Measurements from ENCODE around the gene CFDP1. TPM values are rescaled to one million over a fixed set of nuclear protein-coding genes. Genes with fewer than 3 reads are reported as not detected.

Gene CFDP1
- total and polyA plus RNA-seq, 2 of the 13 experiments (the other 11 are each of a cell fraction or from before 2014, with no cell fraction given): 78.6 to 153 TPM

DNA sequence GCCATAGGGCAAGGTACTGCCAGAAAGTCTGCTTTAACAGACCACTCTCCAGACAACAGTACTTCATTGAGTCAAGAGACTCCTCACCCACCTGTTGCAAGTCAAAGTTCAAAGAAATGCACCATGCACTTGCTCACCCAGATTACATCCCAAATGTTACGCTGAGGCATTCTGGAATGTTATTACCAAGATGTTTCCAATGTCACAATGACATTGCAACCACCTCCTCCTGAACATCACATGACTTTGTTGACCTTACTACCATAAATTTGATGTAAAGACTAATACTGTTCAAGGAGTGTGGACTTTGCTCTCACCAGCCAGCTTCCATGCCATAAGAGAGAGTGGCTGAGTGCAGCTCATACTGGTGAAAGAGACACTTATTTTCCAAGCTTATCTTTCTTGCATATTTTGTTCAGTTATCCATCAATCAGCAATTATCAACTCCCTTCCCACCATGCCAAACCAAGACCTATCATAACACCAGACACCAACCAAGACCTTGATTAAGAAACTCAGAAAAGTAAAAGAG, 123.3 kb downstream of the CFDP1 start (continued):
- TF ChIP-seq CTCF (CRISPR knock-in tag; IDR thresholded peaks at IDR 0.05) (no peak), DNMT3B (CRISPR knock-in tag; conservative IDR thresholded peaks at IDR 0.05) (no peak; the same call in 1 of the 2 replicates), TEAD2 (CRISPR knock-in tag; IDR thresholded peaks at IDR 0.05) (no peak), FOXM1 (CRISPR knock-in tag; IDR thresholded peaks at IDR 0.05) (no peak), TIGD3 (CRISPR knock-in tag; IDR thresholded peaks at IDR 0.05; ENCODE audit: borderline replicate concordance) (no peak), EED (CRISPR knock-in tag; IDR thresholded peaks at IDR 0.05) (no peak), GZF1 (CRISPR knock-in tag; IDR thresholded peaks at IDR 0.05) (no peak), ZNF616 (CRISPR knock-in tag; IDR thresholded peaks at IDR 0.05; ENCODE audit: low read depth) (no peak), ZNF549 (CRISPR knock-in tag; IDR thresholded peaks at IDR 0.05) (no peak), SMYD3 (CRISPR knock-in tag; IDR thresholded peaks at IDR 0.05) (no peak), CCDC6 (CRISPR knock-in tag; IDR thresholded peaks at IDR 0.05) (peak; percentile 72), ZC3H13 (CRISPR knock-in tag; IDR thresholded peaks at IDR 0.05) (no peak), ATF7 (IDR thresholded peaks at IDR 0.05) (0 out of 2 replicates have a peak, but pooled peaks have one; percentile 4), ATF7 (CRISPR knock-in tag; IDR thresholded peaks at IDR 0.05) (no peak), NFE2L2 (IDR thresholded peaks at IDR 0.05; ENCODE audit: low read length) (peak; percentile 91), GFI1 (CRISPR knock-in tag; IDR thresholded peaks at IDR 0.05; ENCODE audit: borderline replicate concordance) (peak; percentile 64), HOXA5 (CRISPR knock-in tag; IDR thresholded peaks at IDR 0.05) (no peak), HNRNPH1 (optimal IDR thresholded peaks at IDR 0.05; ENCODE audit: low read depth, low read length) (no peak), MIER2 (CRISPR knock-in tag; IDR thresholded peaks at IDR 0.05) (peak; percentile 45; the same call in 1 of the 2 replicates)
- TF ChIP-seq, protein P1, sequence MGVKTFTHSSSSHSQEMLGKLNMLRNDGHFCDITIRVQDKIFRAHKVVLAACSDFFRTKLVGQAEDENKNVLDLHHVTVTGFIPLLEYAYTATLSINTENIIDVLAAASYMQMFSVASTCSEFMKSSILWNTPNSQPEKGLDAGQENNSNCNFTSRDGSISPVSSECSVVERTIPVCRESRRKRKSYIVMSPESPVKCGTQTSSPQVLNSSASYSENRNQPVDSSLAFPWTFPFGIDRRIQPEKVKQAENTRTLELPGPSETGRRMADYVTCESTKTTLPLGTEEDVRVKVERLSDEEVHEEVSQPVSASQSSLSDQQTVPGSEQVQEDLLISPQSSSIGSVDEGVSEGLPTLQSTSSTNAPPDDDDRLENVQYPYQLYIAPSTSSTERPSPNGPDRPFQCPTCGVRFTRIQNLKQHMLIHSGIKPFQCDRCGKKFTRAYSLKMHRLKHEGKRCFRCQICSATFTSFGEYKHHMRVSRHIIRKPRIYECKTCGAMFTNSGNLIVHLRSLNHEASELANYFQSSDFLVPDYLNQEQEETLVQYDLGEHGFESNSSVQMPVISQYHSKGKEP (CRISPR knock-in tag; IDR thresholded peaks at IDR 0.05): peak; percentile 11; the same call in 1 of the 2 replicates
- TF ChIP-seq, protein P2, sequence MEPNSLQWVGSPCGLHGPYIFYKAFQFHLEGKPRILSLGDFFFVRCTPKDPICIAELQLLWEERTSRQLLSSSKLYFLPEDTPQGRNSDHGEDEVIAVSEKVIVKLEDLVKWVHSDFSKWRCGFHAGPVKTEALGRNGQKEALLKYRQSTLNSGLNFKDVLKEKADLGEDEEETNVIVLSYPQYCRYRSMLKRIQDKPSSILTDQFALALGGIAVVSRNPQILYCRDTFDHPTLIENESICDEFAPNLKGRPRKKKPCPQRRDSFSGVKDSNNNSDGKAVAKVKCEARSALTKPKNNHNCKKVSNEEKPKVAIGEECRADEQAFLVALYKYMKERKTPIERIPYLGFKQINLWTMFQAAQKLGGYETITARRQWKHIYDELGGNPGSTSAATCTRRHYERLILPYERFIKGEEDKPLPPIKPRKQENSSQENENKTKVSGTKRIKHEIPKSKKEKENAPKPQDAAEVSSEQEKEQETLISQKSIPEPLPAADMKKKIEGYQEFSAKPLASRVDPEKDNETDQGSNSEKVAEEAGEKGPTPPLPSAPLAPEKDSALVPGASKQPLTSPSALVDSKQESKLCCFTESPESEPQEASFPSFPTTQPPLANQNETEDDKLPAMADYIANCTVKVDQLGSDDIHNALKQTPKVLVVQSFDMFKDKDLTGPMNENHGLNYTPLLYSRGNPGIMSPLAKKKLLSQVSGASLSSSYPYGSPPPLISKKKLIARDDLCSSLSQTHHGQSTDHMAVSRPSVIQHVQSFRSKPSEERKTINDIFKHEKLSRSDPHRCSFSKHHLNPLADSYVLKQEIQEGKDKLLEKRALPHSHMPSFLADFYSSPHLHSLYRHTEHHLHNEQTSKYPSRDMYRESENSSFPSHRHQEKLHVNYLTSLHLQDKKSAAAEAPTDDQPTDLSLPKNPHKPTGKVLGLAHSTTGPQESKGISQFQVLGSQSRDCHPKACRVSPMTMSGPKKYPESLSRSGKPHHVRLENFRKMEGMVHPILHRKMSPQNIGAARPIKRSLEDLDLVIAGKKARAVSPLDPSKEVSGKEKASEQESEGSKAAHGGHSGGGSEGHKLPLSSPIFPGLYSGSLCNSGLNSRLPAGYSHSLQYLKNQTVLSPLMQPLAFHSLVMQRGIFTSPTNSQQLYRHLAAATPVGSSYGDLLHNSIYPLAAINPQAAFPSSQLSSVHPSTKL (CRISPR knock-in tag; IDR thresholded peaks at IDR 0.05): peak; percentile 97

Measured in HepG2 (cell line).